Lower lobe of right lung (tissue), 2 donors: Measurements from ENCODE around the gene TFF3. TPM values are rescaled to one million over a fixed set of nuclear protein-coding genes. Genes with fewer than 3 reads are reported as not detected.

Experiments
- ATAC-seq, 2 donors: fragments of 200-7000 bp; cut with Tn5 transposase; one replicate each; pipeline ENCODE4 v1.9.1; 2020 to 2022; ENCODE audit warnings: mild to moderate bottlenecking in 2 of 2, moderate library complexity in 2 of 2
- DNase-seq: peaks from one replicate; pipeline ENCODE4 v3.0.0-alpha.2; 2020
- H3K27ac ChIP-seq: fragments of 200-600 bp; one replicate; pipeline ENCODE4 v1.8.0; 2022
- H3K27me3 ChIP-seq: fragments of 200-600 bp; one replicate; pipeline ENCODE4 v1.8.0; 2022; ENCODE audit warnings: low read depth
- H3K36me3 ChIP-seq: fragments of 200-600 bp; one replicate; pipeline ENCODE4 v1.8.0; 2022; ENCODE audit warnings: mild to moderate bottlenecking
- H3K4me1 ChIP-seq: fragments of 200-600 bp; one replicate; pipeline ENCODE4 v1.8.0; 2022
- H3K4me3 ChIP-seq: fragments of 200-600 bp; one replicate; pipeline ENCODE4 v1.8.0; 2022; ENCODE audit warnings: mild to moderate bottlenecking
- H3K9me3 ChIP-seq: fragments of 200-600 bp; one replicate; pipeline ENCODE4 v1.8.0; 2022
- intact Hi-C: fragments of 100-400 bp; cut with DNase I; formaldehyde crosslinking; loops from one replicate; pipeline ENCODE4 v1.11.0; 2022
- total RNA-seq: library from RNA; stranded (reverse); fragmentation: NEBNext Ultra II Directional; extraction: Animal tissue kit (Norgen Biotek cat#: 25700); gene quantifications from one replicate; pipeline ENCODE4 v1.2.1, GENCODE V29; 2021
- TF ChIP-seq, protein P1 (sequence below): fragments of 200-600 bp; IDR thresholded peaks from one replicate; pipeline ENCODE4 v1.8.0; 2022; ENCODE audit warnings: antibody characterized with exemption, mild to moderate bottlenecking
- donor health status: DM: no; HTN: yes; CAD: no; lungs with severe emphysema.

TFF3 gene
- total RNA-seq, 1 donor from 2014 or later: 19.0 TPM

DNA sequence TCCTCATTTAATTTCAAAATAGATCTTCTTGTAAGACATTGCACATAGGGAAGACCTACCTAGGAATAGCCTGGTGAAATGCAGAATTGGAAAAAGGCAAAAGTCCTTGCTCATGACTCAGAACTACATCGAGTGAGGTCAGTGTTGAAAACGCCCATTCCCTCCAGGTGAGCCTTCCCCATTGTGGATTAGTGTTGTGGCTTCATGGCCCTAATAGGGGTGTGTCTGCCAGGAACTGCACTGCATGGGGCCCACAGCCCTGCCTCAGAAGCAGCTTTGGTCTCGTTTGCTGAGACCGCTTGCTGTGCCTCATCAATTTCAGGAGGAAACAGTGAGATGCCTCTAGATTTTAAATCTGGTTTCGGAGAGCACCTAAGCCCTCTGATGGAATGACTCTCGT lies 17.0 kb downstream of the TFF3 start:
- intact Hi-C loops: no loop called here
- Histone ChIP-seq H3K27me3 (no peaks in the 10 kb centered on the region), H3K9me3 (no peaks in the 10 kb centered on the region), H3K4me1 (peaks cover 7% of the 10 kb centered on the region), H3K4me3 (no peak overlapping the region), H3K36me3 (peaks cover 33% of the 10 kb centered on the region), H3K27ac (no peak overlapping the region)
- TF ChIP-seq, protein P1, sequence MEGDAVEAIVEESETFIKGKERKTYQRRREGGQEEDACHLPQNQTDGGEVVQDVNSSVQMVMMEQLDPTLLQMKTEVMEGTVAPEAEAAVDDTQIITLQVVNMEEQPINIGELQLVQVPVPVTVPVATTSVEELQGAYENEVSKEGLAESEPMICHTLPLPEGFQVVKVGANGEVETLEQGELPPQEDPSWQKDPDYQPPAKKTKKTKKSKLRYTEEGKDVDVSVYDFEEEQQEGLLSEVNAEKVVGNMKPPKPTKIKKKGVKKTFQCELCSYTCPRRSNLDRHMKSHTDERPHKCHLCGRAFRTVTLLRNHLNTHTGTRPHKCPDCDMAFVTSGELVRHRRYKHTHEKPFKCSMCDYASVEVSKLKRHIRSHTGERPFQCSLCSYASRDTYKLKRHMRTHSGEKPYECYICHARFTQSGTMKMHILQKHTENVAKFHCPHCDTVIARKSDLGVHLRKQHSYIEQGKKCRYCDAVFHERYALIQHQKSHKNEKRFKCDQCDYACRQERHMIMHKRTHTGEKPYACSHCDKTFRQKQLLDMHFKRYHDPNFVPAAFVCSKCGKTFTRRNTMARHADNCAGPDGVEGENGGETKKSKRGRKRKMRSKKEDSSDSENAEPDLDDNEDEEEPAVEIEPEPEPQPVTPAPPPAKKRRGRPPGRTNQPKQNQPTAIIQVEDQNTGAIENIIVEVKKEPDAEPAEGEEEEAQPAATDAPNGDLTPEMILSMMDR: no peak
- DNase-seq (no peak), ATAC-seq (no peak)

DNA sequence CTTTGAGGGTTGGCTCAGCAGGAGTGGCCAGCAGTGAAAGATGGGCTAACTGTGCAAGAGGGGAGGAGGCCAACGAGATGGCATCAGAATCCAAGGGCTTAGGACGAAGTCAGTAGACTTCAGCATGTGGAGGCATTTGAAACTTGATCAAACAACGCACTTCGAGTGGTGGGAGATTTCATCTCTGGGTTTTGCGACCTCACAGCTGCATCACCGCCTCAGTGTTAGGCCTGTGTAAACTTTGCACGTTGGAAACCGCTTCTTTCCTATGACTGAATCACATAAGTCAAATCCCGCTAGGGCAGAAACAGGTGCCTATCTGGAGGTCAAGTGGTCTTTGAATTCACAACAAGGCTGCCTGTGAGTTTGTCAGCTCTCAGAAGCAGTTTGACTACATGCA lies 17.8 kb downstream of the TFF3 start:
- no peak overlapping the region for H3K4me3 ChIP-seq
- DNase-seq: no peak
- H3K27me3 ChIP-seq: no peaks in the 10 kb centered on the region
- TF ChIP-seq, protein P1: no peak
- H3K36me3 ChIP-seq: peaks cover 33% of the 10 kb centered on the region
- H3K27ac ChIP-seq: no peak overlapping the region
- no peak for ATAC-seq
- peaks cover 7% of the 10 kb centered on the region for H3K4me1 ChIP-seq
- intact Hi-C loops: no loop called here
- no peaks in the 10 kb centered on the region for H3K9me3 ChIP-seq

DNA sequence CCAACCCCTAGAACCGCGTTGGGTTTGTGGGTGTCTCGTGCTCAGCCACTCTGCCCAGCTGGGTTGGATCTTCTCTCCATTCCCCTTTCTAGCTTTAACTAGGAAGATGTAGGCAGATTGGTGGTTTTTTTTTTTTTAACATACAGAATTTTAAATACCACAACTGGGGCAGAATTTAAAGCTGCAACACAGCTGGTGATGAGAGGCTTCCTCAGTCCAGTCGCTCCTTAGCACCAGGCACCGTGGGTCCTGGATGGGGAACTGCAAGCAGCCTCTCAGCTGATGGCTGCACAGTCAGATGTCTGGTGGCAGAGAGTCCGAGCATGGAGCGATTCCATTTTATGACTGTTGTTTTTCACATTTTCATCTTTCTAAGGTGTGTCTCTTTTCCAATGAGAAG lies 18.7 kb downstream of the TFF3 start:
- no peak for ATAC-seq
- H3K36me3 ChIP-seq: peaks cover 40% of the 10 kb centered on the region

DNA sequence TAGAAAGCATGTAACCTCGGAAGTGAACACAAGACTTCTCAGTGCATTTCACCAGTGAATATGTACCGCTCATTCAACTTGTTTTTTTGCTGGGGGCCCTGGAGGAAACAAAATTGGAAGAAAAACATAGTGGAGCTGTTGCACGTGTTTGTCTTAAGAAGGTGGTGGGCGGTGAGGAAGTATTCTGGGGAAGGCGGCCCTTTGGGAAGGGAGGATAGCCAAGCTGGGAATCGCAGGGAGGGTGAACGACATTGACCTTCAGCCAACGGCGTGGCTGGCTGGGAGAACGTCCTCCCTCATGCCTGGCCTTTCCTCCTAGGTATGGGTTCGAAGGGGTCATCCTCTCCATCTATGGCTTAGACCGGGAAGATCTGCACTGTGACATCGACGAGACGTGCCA lies 19.4 kb downstream of the TFF3 start:
- Histone ChIP-seq H3K4me3 (no peak overlapping the region), H3K36me3 (peaks cover 46% of the 10 kb centered on the region), H3K9me3 (no peaks in the 10 kb centered on the region), H3K4me1 (peaks cover 7% of the 10 kb centered on the region), H3K27me3 (no peaks in the 10 kb centered on the region), H3K27ac (no peak overlapping the region)
- DNase-seq (no peak), ATAC-seq (no peak)
- TF ChIP-seq, protein P1: no peak
- intact Hi-C loops: no loop called here

More for the DNA sequence above, 18.7 kb downstream of the TFF3 start:
- Histone ChIP-seq H3K27me3 (no peaks in the 10 kb centered on the region), H3K4me1 (peaks cover 7% of the 10 kb centered on the region), H3K9me3 (no peaks in the 10 kb centered on the region), H3K27ac (no peak overlapping the region), H3K4me3 (no peak overlapping the region)
- no peak for DNase-seq
- intact Hi-C loops: no loop called here
- TF ChIP-seq, protein P1: no peak

DNA sequence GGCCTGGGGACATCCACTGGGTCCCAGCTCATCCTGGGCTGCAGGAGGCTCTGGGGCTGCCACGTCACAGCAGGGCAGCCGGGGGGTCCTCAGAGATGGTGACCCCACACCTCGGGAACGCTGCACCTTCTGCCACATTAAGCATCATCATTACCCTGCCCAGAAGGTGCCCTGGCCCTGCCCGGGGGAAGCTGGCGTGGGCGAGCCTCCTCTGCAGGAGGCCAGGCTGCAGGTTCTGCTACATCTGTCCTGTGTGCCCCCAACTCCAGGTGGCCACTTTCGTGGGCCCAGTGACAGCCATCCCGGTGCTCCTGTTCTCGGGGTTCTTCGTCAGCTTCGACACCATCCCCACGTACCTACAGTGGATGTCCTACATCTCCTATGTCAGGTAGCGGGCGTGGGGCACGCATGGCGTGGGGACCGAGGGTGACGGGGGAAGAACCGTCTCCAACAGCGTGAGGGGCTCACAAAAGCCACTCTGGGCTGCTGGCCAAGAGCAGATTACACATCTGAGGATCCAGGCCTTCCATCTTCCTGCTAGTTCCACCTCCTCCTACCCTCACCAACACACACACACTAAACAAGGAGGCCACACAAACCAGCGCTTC lies 20.8 kb downstream of the TFF3 start:
- DNase-seq: no peak
- peaks cover 61% of the 10 kb centered on the region for H3K36me3 ChIP-seq
- intact Hi-C loops: no loop called here

More for the DNA sequence above, 20.8 kb downstream of the TFF3 start:
- TF ChIP-seq, protein P1: no peak
- Histone ChIP-seq H3K27ac (no peak overlapping the region), H3K9me3 (no peaks in the 10 kb centered on the region), H3K4me1 (no peaks in the 10 kb centered on the region), H3K4me3 (no peak overlapping the region), H3K27me3 (no peaks in the 10 kb centered on the region)
- ATAC-seq: no peak
